Activated CD8-positive, alpha-beta T cell treated with anti-CD3 and anti-CD28 coated beads for 36 hours (primary cell): Measurements from ENCODE around the gene PYDC1. TPM values are rescaled to one million over a fixed set of nuclear protein-coding genes. Genes with fewer than 3 reads are reported as not detected.

ENCODE experiments used
- ATAC-seq: fragments of 200-7000 bp; cut with Tn5 transposase; one replicate; pipeline ENCODE4 v1.10.0; 2021; ENCODE audit warnings: mild to moderate bottlenecking, moderate library complexity
- CTCF ChIA-PET: fragments of 350-600 bp; sonication (Branson Sonifier 250); formaldehyde crosslinking; loops from one replicate; lab custom pipeline; 2021; ENCODE audit warnings: antibody characterized with exemption; lab: Charles Lee
- POLR2A ChIA-PET: fragments of 350-600 bp; sonication (Branson Sonifier 250); formaldehyde crosslinking; loops from one replicate; lab custom pipeline; 2021; ENCODE audit warnings: antibody characterized with exemption; lab: Charles Lee
- DNase-seq: peaks from one replicate; pipeline ENCODE4 v3.0.0-alpha.2; 2020
- H3K27ac Mint-ChIP-seq: one replicate; pipeline ENCODE4 v1.8.0; 2021; ENCODE audit warnings: mild to moderate bottlenecking, mixed read lengths
- H3K27me3 Mint-ChIP-seq: one replicate; pipeline ENCODE4 v1.8.0; 2021; ENCODE audit warnings: mixed read lengths
- H3K36me3 Mint-ChIP-seq: one replicate; pipeline ENCODE4 v1.8.0; 2021; ENCODE audit warnings: low read depth, mixed read lengths
- H3K4me1 Mint-ChIP-seq: one replicate; pipeline ENCODE4 v1.8.0; 2021; ENCODE audit warnings: low read depth, mixed read lengths
- H3K4me3 Mint-ChIP-seq: one replicate; pipeline ENCODE4 v1.8.0; 2021; ENCODE audit warnings: mild to moderate bottlenecking, moderate library complexity, mixed read lengths
- H3K9me3 Mint-ChIP-seq: one replicate; pipeline ENCODE4 v1.8.0; 2021; ENCODE audit warnings: mixed read lengths
- CTCF ChIP-seq: fragments of 200-600 bp; IDR thresholded peaks from one replicate; pipeline ENCODE4 v1.8.0; 2022; ENCODE audit warnings: antibody characterized with exemption, mild to moderate bottlenecking
- intact Hi-C: fragments of 100-400 bp; cut with micrococcal nuclease; formaldehyde crosslinking; loops from one replicate; pipeline ENCODE4 v1.10.0; 2022
- total RNA-seq, 2 experiments: library from RNA; stranded (reverse); gene quantifications; one replicate each; pipeline ENCODE4 v1.2.3, GENCODE V29; 2021

Gene PYDC1
- total RNA-seq, 2 experiments from 2014 or later = not detected

- DNase-seq (no peak), ATAC-seq (no peak)
- CTCF ChIA-PET = interaction anchor here (1.0 kb wide), 1 partner anchor 21 kb away, joined by 3 read pairs; no protein-coding TSS in a partner anchor
- H3K9me3 Mint-ChIP-seq = no peaks in the 10 kb centered on the region
- H3K36me3 Mint-ChIP-seq = no peaks in the 10 kb centered on the region
- H3K4me3 Mint-ChIP-seq = no peak overlapping the region
- TF ChIP-seq CTCF = no peak
- H3K27me3 Mint-ChIP-seq = no peaks in the 10 kb centered on the region
- intact Hi-C loops = no loop called here
- no peak overlapping the region for H3K27ac Mint-ChIP-seq
- no peaks in the 10 kb centered on the region for H3K4me1 Mint-ChIP-seq
- POLR2A ChIA-PET = no interaction called here
Observed at GRCh38 chr16:31238041-31238440, 21.1 kb upstream of the PYDC1 start.

- Mint-ChIP-seq H3K27ac (no peak overlapping the region), H3K4me3 (no peak overlapping the region), H3K36me3 (no peaks in the 10 kb centered on the region), H3K9me3 (no peaks in the 10 kb centered on the region), H3K27me3 (no peaks in the 10 kb centered on the region), H3K4me1 (no peaks in the 10 kb centered on the region)
- ATAC-seq (no peak), DNase-seq (no peak)
- no peak for TF ChIP-seq CTCF
- POLR2A ChIA-PET = no interaction called here
- CTCF ChIA-PET = no interaction called here
- intact Hi-C loops = no loop called here
Observed at GRCh38 chr16:31229501-31229900, 12.6 kb upstream of the PYDC1 start.

GRCh38 chr16:31228206-31228605 is 11.3 kb upstream of the PYDC1 start:
- Mint-ChIP-seq H3K4me1 (no peaks in the 10 kb centered on the region), H3K9me3 (no peaks in the 10 kb centered on the region), H3K27me3 (no peaks in the 10 kb centered on the region), H3K27ac (no peak overlapping the region), H3K36me3 (no peaks in the 10 kb centered on the region), H3K4me3 (no peak overlapping the region)
- CTCF ChIA-PET = no interaction called here
- POLR2A ChIA-PET = interaction anchor here (1.6 kb wide), 1 partner anchor 11 kb away, joined by 3 read pairs; the partner anchor contains the start of gene PYDC1
- ATAC-seq = no peak
- intact Hi-C loops = no loop called here
- no peak for TF ChIP-seq CTCF
- no peak for DNase-seq

GRCh38 chr16:31225193-31225592 is 8.3 kb upstream of the PYDC1 start:
- ChIA-PET CTCF (no interaction called here), POLR2A (no interaction called here)
- intact Hi-C loops = no loop called here
- Mint-ChIP-seq H3K36me3 (no peaks in the 10 kb centered on the region), H3K4me3 (no peak overlapping the region), H3K9me3 (no peaks in the 10 kb centered on the region), H3K27ac (no peak overlapping the region), H3K27me3 (peaks cover 2% of the 10 kb centered on the region), H3K4me1 (no peaks in the 10 kb centered on the region)
- DNase-seq (no peak), ATAC-seq (no peak)
- no peak for TF ChIP-seq CTCF

- Mint-ChIP-seq H3K4me1 (no peaks in the 10 kb centered on the region), H3K27ac (no peak overlapping the region), H3K36me3 (no peaks in the 10 kb centered on the region), H3K27me3 (peaks cover 2% of the 10 kb centered on the region), H3K9me3 (no peaks in the 10 kb centered on the region), H3K4me3 (no peak overlapping the region)
- POLR2A ChIA-PET = interaction anchor here (0.9 kb wide), 1 partner anchor 31 kb away, joined by 3 read pairs; no protein-coding TSS in a partner anchor
- no peak for TF ChIP-seq CTCF
- intact Hi-C loops = no loop called here
- CTCF ChIA-PET = no interaction called here
- no peak for ATAC-seq
- no peak for DNase-seq
Observed at GRCh38 chr16:31224092-31224955, 7.4 kb upstream of the PYDC1 start.
